Cardiac muscle cell (in vitro differentiated cells and primary cell): ENCODE data around the gene EEPD1. TPM values are rescaled to one million over a fixed set of nuclear protein-coding genes. Genes with fewer than 3 reads are reported as not detected.

Experiments used
- DNase-seq, 2 donors: peaks; one replicate each; pipeline versions ENCODE4 v3.0.0 to v3.0.0-alpha.2; 2010 to 2017; ENCODE audit warnings: low read depth in 1 of 2, low spot score in 1 of 2
- H3K27ac ChIP-seq: fragments of 200-600 bp; sonication (generic); 2 replicates; pipeline ENCODE4 v1.5.1; 2016
- H3K27me3 ChIP-seq: fragments of 200-600 bp; sonication (generic); 2 replicates; pipeline ENCODE4 v1.6.0; 2016; ENCODE audit warnings: control low read depth
- H3K36me3 ChIP-seq: fragments of 200-600 bp; sonication (generic); 2 replicates; pipeline ENCODE4 v1.5.1; 2016; ENCODE audit warnings: control low read depth
- H3K4me1 ChIP-seq: fragments of 200-600 bp; sonication (generic); 2 replicates; pipeline ENCODE4 v1.8.1; 2017; ENCODE audit warnings: low read depth, mild to moderate bottlenecking, mixed run types
- H3K4me3 ChIP-seq: fragments of 200-600 bp; sonication (generic); 2 replicates; pipeline ENCODE4 v1.5.1; 2016; ENCODE audit warnings: mild to moderate bottlenecking
- H3K9me3 ChIP-seq: fragments of 200-600 bp; sonication (generic); 2 replicates; pipeline ENCODE4 v1.5.1; 2017; ENCODE audit warnings: low read depth, mild to moderate bottlenecking, control low read depth
- polyA plus RNA-seq: library from polyadenylated mRNA; unstranded; fragments of >200 nt; fragmentation: Nextera tagmentation; extraction: Ambion mirVana; gene quantifications from 2 replicates; pipeline ENCODE4 v1.2.1, GENCODE V29; 2016
- total RNA-seq: library from RNA; depleted of rRNA; stranded (reverse); fragments of >200 nt; gene quantifications from 2 replicates; pipeline ENCODE4 v1.2.3, GENCODE V29; 2016
- TF ChIP-seq, protein P1 (sequence below): IDR thresholded peaks from 2 replicates; pipeline ENCODE4 v1.5.1; 2012; ENCODE audit warnings: low read depth, mild to moderate bottlenecking, low read length

Gene EEPD1
- total and polyA plus RNA-seq, 2 experiments from 2014 or later = 4.8 to 11.9 TPM

DNA sequence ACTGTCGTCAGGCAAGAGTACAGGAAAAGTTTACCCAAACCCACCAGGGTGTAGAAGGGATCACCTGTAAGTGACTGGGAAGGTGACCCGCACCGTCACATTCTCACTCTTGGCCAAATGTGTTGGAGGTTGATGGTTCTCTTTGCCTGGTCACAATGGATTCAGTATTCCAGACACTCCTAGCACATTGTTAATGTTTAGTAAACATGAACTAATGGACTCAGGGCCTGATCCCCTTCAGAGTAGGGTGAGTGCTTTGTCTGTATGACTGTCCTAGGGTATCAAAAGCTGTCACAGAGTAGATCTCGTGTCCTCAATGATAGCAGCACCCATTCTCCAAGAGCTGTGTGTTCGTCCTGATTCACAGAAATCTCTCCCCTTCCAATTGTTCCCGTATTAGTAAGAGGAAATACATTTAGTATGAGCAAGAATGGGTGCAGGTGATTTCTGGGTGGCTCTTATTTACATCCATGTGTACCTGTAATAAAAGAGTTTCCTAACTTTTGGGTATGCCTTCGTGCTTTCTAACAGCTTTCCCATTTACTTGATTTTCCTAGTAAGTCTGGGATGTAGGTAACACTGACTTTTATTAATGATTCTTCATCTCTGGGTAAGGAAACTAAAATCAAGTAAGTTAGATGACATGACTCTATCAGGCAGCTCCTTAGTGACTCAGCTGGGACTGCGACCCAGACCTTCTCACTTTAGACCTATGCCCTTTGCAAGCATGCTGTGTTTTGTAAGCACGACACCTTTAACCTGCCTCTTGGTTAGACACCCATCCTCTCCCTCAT is 4.7 kb downstream of the EEPD1 start:
- Histone ChIP-seq H3K4me1 (peaks cover 7% of the 10 kb centered on the region), H3K9me3 (no peaks in the 10 kb centered on the region), H3K36me3 (no peaks in the 10 kb centered on the region), H3K27ac (no peak overlapping the region), H3K4me3 (no peak overlapping the region), H3K27me3 (no peaks in the 10 kb centered on the region)
- TF ChIP-seq, protein P1, sequence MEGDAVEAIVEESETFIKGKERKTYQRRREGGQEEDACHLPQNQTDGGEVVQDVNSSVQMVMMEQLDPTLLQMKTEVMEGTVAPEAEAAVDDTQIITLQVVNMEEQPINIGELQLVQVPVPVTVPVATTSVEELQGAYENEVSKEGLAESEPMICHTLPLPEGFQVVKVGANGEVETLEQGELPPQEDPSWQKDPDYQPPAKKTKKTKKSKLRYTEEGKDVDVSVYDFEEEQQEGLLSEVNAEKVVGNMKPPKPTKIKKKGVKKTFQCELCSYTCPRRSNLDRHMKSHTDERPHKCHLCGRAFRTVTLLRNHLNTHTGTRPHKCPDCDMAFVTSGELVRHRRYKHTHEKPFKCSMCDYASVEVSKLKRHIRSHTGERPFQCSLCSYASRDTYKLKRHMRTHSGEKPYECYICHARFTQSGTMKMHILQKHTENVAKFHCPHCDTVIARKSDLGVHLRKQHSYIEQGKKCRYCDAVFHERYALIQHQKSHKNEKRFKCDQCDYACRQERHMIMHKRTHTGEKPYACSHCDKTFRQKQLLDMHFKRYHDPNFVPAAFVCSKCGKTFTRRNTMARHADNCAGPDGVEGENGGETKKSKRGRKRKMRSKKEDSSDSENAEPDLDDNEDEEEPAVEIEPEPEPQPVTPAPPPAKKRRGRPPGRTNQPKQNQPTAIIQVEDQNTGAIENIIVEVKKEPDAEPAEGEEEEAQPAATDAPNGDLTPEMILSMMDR = no peak
- no peak for DNase-seq

- Histone ChIP-seq H3K4me3 (no peak overlapping the region), H3K27ac (no peak overlapping the region), H3K27me3 (no peaks in the 10 kb centered on the region), H3K4me1 (peaks cover 7% of the 10 kb centered on the region), H3K36me3 (no peaks in the 10 kb centered on the region), H3K9me3 (no peaks in the 10 kb centered on the region)
- TF ChIP-seq, protein P1 = no peak
- no peak for DNase-seq
Observed at GRCh38 chr7:36158321-36158605, 5.2 kb downstream of the EEPD1 start.

DNA sequence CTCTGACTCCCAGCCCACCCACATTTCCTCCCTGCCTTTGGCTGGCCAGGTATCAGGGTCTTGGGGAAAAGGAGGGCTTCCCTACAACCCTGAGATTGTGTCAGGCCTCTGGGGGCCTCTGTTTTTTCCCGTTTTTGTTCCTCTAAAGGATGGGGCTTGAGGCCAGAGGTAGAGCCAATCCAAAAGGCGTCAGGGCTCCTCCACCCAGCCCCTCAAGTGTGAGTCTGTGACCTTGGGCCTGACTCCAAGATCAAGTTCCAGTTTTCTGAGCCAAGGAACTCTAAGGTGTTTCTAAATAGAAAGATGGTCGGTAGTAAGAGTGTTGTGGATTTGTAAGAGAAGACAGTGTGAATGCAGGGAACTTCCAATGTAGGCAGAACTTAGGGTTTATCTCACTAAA is 6.6 kb downstream of the EEPD1 start:
- Histone ChIP-seq H3K36me3 (no peaks in the 10 kb centered on the region), H3K4me3 (no peak overlapping the region), H3K9me3 (no peaks in the 10 kb centered on the region), H3K27me3 (no peaks in the 10 kb centered on the region), H3K4me1 (peaks cover 7% of the 10 kb centered on the region), H3K27ac (no peak overlapping the region)
- TF ChIP-seq, protein P1 = no peak
- no peak for DNase-seq

DNA sequence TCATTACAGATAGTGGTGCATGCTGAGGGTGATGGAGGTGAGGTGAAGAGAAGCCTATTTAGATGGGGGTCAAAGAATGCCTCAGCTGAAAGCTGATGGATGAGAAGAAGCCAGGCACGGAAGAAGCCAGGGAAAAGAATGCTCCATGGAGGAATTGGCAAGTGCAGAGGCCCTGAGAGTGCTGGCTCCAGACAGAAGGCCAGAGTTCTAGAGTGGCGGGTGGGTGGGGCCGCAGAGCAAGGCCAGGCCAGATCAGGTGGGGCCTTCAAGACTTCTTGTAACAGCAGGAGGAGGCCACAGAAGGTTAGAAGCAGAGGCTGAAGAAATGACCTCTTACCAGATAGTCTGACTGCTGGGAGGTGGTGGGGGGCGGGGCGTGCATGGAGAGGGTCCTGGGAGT is 7.3 kb downstream of the EEPD1 start:
- TF ChIP-seq, protein P1 = no peak
- no peak overlapping the region for H3K4me3 ChIP-seq
- H3K36me3 ChIP-seq = no peaks in the 10 kb centered on the region
- H3K9me3 ChIP-seq = no peaks in the 10 kb centered on the region
- DNase-seq = no peak
- peaks cover 7% of the 10 kb centered on the region for H3K4me1 ChIP-seq
- H3K27me3 ChIP-seq = no peaks in the 10 kb centered on the region
- no peak overlapping the region for H3K27ac ChIP-seq

- Histone ChIP-seq H3K36me3 (no peaks in the 10 kb centered on the region), H3K9me3 (no peaks in the 10 kb centered on the region), H3K4me1 (no peaks in the 10 kb centered on the region), H3K4me3 (no peak overlapping the region), H3K27ac (no peak overlapping the region), H3K27me3 (no peaks in the 10 kb centered on the region)
- TF ChIP-seq, protein P1 = no peak
- DNase-seq = no peak
Observed at GRCh38 chr7:36161996-36162395, 8.9 kb downstream of the EEPD1 start.
